Measurements from ENCODE around the gene SLC43A2. TPM values are rescaled to one million over a fixed set of nuclear protein-coding genes. Genes with fewer than 3 reads are reported as not detected.

SLC43A2 gene
- total RNA-seq, 2 experiments from 2014 or later: 0.55 to 1.3 TPM

GRCh38 chr17:1558401-1558800 is 70.2 kb downstream of the SLC43A2 start:
- CTCF ChIA-PET: interaction anchor here (1.1 kb wide), 1 partner anchor 43 kb away, joined by 3 read pairs; the partner anchor contains the start of gene INPP5K
- H3K4me3 Mint-ChIP-seq: no peak overlapping the region

DNA sequence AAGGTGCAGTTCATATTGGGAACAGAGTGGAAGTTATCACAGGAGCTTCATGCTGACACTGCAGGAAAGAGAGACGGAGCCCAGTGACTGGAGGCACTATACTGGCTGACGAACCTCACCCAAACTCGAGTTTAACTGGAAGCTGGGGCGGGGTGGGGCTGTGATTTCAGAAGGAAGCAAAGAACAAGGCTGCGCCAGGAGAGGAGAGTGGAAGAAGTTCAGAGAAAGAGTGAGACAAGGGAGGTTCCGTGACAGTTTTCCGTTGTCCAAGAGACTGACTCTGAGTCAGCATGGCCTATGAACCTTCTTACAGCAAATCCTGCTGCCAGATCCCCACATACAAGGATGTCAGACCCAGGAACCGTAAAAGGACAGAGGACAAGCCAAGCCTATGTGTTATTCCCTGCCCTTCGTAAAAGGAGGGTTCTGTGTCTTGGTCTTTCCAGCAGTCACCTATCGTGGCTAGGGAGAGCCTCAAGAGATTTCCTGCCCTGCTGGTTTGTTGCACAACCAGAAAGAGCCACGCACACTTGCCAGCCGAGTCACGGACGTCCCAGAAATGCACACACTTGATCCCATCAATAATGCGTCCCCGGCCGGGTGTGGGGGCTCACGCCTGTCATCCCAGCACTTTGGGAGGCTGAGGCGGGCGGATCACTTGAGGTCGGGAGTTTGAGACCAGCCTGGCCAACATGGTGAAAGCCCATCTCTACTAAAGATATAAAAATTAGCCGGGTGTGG is 71.1 kb downstream of the SLC43A2 start:
- Mint-ChIP-seq H3K9me3 (ENCODE audit: low read depth) (no peaks in the 10 kb centered on the region), H3K4me1 (peaks cover 28% of the 10 kb centered on the region), H3K36me3 (peaks cover under 1% of the 10 kb centered on the region), H3K27me3 (no peaks in the 10 kb centered on the region), H3K4me3 (no peak overlapping the region), H3K27ac (no peak overlapping the region)
- CTCF ChIA-PET: interaction anchor here (1.1 kb wide), 1 partner anchor 42 kb away, joined by 3 read pairs; the partner anchor contains the start of gene INPP5K
- no peak for DNase-seq
- no peak for ATAC-seq

More at GRCh38 chr17:1558401-1558800, 70.2 kb downstream of the SLC43A2 start:
- Mint-ChIP-seq H3K36me3 (no peaks in the 10 kb centered on the region), H3K4me1 (peaks cover 25% of the 10 kb centered on the region), H3K9me3 (ENCODE audit: low read depth) (no peaks in the 10 kb centered on the region), H3K27ac (no peak overlapping the region), H3K27me3 (no peaks in the 10 kb centered on the region)
- no peak for ATAC-seq
- no peak for DNase-seq

DNA sequence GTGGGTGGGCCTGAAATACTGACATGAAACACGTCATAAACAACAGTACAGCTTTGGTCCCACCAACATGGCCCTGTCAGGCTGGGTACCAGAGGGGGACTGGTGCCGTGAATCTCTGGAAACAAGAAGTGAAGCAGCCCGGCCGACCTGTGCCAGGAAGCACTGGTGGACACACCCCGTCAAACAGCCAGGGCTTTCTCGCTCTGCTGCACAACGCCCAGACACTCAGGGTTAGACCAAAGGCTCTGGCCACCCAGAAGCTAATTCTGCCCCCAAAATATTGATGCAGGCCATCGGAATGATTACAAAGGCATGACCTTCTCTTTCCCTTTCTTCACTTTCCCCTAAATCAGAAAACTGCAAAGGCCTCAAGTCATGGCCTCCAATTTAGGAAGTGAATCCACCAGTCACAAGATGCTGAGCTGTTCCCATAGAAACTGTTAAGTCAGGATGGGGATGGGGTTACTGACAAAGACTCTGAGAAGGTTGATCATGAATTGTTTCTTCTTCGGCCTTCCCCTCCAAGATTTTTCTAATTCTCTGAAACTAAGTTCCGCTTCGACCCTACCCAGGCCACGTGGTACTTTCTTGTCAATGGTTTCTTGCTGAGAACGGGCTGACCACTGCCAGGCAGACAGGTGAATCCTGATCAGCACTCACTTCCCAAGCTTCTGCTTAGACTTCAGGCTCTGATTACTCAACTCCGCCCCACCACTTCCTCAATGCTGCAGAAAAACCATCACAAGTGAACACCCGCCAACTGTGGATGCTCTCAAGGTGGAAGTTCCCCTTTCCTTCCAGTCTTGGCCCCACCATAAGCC is 72.8 kb downstream of the SLC43A2 start:
- H3K9me3 Mint-ChIP-seq (ENCODE audit: low read depth): no peaks in the 10 kb centered on the region
- peaks cover 19% of the 10 kb centered on the region for H3K4me1 Mint-ChIP-seq
- peaks cover 9% of the 10 kb centered on the region for H3K36me3 Mint-ChIP-seq
- no peak for DNase-seq
- H3K4me3 Mint-ChIP-seq: no peak overlapping the region
- H3K27ac Mint-ChIP-seq: no peak overlapping the region
- no peak for ATAC-seq
- no peaks in the 10 kb centered on the region for H3K27me3 Mint-ChIP-seq
- CTCF ChIA-PET: interaction anchor here (1.1 kb wide), 1 partner anchor 194 kb away, joined by 3 read pairs; no protein-coding TSS in a partner anchor

- Mint-ChIP-seq H3K36me3 (peaks cover 15% of the 10 kb centered on the region), H3K9me3 (ENCODE audit: low read depth) (no peaks in the 10 kb centered on the region), H3K4me3 (no peak overlapping the region), H3K27ac (no peak overlapping the region), H3K27me3 (no peaks in the 10 kb centered on the region), H3K4me1 (peaks cover 16% of the 10 kb centered on the region)
- no peak for DNase-seq
- CTCF ChIA-PET: interaction anchor here (1.0 to 1.1 kb wide), 3 partner anchors 9 to 193 kb away, joined by 3 read pairs; no protein-coding TSS in a partner anchor
- ATAC-seq: no peak
Observed at GRCh38 chr17:1554751-1555540, 73.7 kb downstream of the SLC43A2 start.

DNA sequence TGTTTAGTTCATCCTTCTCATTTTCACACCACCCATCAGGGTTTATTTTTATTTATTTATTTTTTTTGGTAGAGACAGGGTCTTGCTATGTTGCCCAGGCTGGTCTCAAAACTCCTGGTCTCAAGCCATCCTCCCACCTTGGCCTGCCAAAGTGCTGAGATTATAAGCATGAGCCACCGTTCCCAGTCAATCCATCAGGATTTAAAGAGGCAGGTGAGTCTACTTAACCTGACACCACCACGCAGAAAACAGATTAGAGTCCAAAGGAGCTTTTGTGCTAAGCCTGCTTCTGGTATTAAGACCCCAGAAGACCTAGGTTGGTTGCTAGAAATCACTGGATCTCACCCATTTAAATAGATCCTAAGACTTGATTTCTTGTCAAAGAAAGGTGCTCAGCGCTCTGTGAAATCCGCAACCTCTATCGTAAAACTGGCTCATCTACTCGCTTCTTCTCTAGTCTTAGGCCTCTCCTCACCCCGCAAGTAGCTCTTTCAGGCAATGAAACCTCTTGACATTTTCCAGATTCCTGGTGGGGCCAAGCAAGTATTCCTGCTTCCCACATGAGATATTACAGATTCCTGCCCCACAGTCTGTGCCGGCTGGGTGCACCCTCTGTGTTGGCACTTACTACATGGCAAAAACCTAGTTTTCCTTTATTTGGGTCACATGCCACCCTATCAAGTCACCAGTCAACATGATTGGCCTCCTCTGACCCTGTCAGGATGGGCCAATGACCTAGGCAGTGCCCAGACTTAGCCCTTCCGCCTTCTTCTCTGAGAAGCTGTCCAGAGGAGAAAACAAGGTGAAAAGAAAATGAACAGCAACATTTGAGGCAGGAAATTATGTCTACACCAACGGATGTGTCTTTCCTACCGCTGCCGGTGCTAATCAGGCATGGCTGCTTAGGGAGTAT is 75.0 kb downstream of the SLC43A2 start:
- Mint-ChIP-seq H3K27ac (no peak overlapping the region), H3K4me1 (peaks cover 16% of the 10 kb centered on the region), H3K9me3 (ENCODE audit: low read depth) (no peaks in the 10 kb centered on the region), H3K36me3 (peaks cover 15% of the 10 kb centered on the region), H3K27me3 (no peaks in the 10 kb centered on the region), H3K4me3 (no peak overlapping the region)
- no peak for DNase-seq
- ATAC-seq: no peak
- CTCF ChIA-PET: interaction anchor here (1.0 kb wide), 1 partner anchor 8 kb away, joined by 3 read pairs; no protein-coding TSS in a partner anchor

GRCh38 chr17:1552932-1553331 is 75.7 kb downstream of the SLC43A2 start:
- H3K27me3 Mint-ChIP-seq: no peaks in the 10 kb centered on the region
- CTCF ChIA-PET: no interaction called here

DNA sequence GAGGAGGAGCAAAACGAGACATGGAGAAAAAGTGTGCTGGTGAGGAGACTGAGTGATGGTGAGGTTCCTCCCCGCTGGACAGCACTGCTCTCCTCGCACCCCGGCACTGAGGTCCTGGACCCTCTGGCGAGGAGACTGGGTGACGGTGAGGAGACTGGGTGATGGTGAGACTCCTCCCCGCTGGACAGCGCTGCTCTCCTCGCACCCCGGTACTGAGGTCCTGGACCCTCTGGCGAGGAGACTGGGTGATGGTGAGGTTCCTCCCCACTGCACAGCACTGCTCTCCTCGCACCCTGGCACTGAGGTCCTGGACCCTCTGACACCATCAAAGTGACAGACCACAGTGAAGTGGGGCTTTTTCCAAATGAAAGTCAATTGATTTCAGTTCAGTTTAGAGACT is 76.9 kb downstream of the SLC43A2 start:
- DNase-seq (no peak), ATAC-seq (no peak)
- no peaks in the 10 kb centered on the region for H3K9me3 Mint-ChIP-seq (ENCODE audit: low read depth)
- no peaks in the 10 kb centered on the region for H3K27me3 Mint-ChIP-seq
- H3K4me1 Mint-ChIP-seq: peaks cover 11% of the 10 kb centered on the region
- H3K27ac Mint-ChIP-seq: no peak overlapping the region
- H3K36me3 Mint-ChIP-seq: peaks cover 15% of the 10 kb centered on the region
- CTCF ChIA-PET: interaction anchor here (0.6 to 0.7 kb wide), 2 partner anchors 15 to 21 kb away, joined by 3 read pairs; no protein-coding TSS in a partner anchor
- no peak overlapping the region for H3K4me3 Mint-ChIP-seq

More at GRCh38 chr17:1552932-1553331, 75.7 kb downstream of the SLC43A2 start:
- peaks cover 14% of the 10 kb centered on the region for H3K4me1 Mint-ChIP-seq
- peaks cover 15% of the 10 kb centered on the region for H3K36me3 Mint-ChIP-seq
- ATAC-seq (no peak), DNase-seq (no peak)
- H3K27ac Mint-ChIP-seq: no peak overlapping the region
- no peak overlapping the region for H3K4me3 Mint-ChIP-seq
- H3K9me3 Mint-ChIP-seq (ENCODE audit: low read depth): no peaks in the 10 kb centered on the region

DNA sequence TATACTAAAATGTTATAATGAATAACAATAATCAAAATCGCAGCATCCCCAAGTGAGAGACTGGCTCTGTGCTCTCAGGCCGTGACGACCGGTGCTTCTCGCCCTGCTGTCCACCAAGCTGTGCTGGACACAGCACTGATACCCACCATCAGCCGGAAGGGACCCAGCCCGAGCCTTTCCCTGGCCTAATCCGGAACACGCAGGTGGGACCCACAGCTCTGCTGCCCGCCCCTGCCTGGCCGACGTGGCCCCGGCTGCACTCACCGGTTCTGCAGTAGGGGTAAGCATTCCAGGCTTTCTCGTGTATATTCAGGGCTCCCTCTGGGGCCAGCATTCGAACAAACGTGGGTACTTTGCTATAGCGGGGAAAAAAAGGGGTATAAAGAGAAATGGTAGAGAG is 80.6 kb downstream of the SLC43A2 start:
- CTCF ChIA-PET: no interaction called here
- H3K27ac Mint-ChIP-seq: no peak overlapping the region
- ATAC-seq: no peak

GRCh38 chr17:1546292-1546922 is 82.2 kb downstream of the SLC43A2 start:
- CTCF ChIA-PET: interaction anchor here (0.7 kb wide), 1 partner anchor 275 kb away, joined by 4 read pairs; no protein-coding TSS in a partner anchor
- Mint-ChIP-seq H3K4me1 (peaks cover 2% of the 10 kb centered on the region), H3K36me3 (peaks cover 10% of the 10 kb centered on the region), H3K27me3 (no peaks in the 10 kb centered on the region), H3K27ac (no peak overlapping the region), H3K4me3 (no peak overlapping the region), H3K9me3 (ENCODE audit: low read depth) (no peaks in the 10 kb centered on the region)
- DNase-seq (no peak), ATAC-seq (no peak)

More for the DNA sequence above, 80.6 kb downstream of the SLC43A2 start:
- H3K4me3 Mint-ChIP-seq: no peak overlapping the region
- peaks cover 2% of the 10 kb centered on the region for H3K4me1 Mint-ChIP-seq
- H3K27me3 Mint-ChIP-seq: no peaks in the 10 kb centered on the region
- no peak for DNase-seq
- H3K36me3 Mint-ChIP-seq: peaks cover 15% of the 10 kb centered on the region
- no peaks in the 10 kb centered on the region for H3K9me3 Mint-ChIP-seq (ENCODE audit: low read depth)

DNA sequence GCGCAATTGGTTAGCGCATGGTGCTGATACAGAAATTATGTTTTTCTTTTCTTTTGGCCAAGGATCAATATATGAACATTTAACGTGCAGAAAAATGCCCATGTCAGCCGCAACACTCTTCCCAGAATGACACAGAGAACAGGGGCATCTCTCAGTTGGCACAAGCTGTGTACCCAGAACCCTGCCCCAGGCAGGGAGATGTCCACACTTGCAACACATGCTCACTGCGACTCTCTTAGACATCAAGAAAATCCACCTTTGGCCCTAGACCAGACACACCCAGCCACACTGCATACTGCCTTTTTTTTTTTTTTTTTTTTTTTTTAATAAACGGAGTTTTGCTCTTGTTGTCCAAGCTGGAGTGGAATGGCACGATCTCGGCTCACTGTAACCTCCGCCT is 83.0 kb downstream of the SLC43A2 start:
- Mint-ChIP-seq H3K27me3 (no peaks in the 10 kb centered on the region), H3K36me3 (peaks cover 4% of the 10 kb centered on the region), H3K4me1 (peaks cover 2% of the 10 kb centered on the region), H3K4me3 (no peak overlapping the region), H3K9me3 (ENCODE audit: low read depth) (no peaks in the 10 kb centered on the region), H3K27ac (no peak overlapping the region)
- no peak for ATAC-seq
- CTCF ChIA-PET: interaction anchor here (0.6 kb wide), 1 partner anchor 9 kb away, joined by 3 read pairs; no protein-coding TSS in a partner anchor
- no peak for DNase-seq

DNA sequence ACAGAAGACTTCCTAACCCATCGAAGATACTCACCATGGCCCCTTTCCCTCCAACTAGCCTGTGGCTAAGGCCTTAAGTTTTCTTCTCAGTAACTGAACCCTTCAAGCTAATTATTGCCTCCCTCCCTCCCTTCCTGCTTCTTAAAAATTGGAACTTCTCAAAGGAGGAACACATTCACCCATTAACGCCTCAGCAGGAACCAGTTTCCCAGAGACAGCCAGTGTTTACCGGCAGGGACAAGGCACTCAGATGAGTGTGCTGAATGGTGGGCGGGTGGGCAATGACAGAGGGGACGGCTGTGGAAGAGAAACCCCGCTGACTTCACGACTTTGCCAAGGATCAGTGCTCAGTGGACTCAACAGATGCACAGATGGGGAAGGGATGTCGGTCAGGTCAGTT is 86.3 kb downstream of the SLC43A2 start:
- H3K27ac Mint-ChIP-seq: no peak overlapping the region
- CTCF ChIA-PET: no interaction called here
- ATAC-seq: no peak
- peaks cover 8% of the 10 kb centered on the region for H3K36me3 Mint-ChIP-seq
- no peaks in the 10 kb centered on the region for H3K9me3 Mint-ChIP-seq (ENCODE audit: low read depth)
- no peak overlapping the region for H3K4me3 Mint-ChIP-seq
- DNase-seq: no peak
- no peaks in the 10 kb centered on the region for H3K27me3 Mint-ChIP-seq
- H3K4me1 Mint-ChIP-seq: peaks cover 2% of the 10 kb centered on the region
